Activated naive CD4-positive, alpha-beta T cell treated with anti-CD3 and anti-CD28 coated beads, Interleukin-2, amount 10 ng/mL, durations not matched to agents 7 days and 5 days (primary cell): ENCODE results near the gene GRIK4.
"Not testable (repeated sequence)": the region's sequence is repeated elsewhere in the genome, so short reads cannot be mapped to it uniquely, and the experiment has no call there.

Experiments used
- CTCF ChIA-PET: fragments of 350-600 bp; sonication (Branson Sonifier 250); formaldehyde crosslinking; loops from one replicate; lab custom pipeline; 2021; ENCODE audit warnings: antibody characterized with exemption; lab: Charles Lee
- DNase-seq: peaks from one replicate; pipeline ENCODE4 v3.0.0-alpha.2; 2020
- H3K27ac Mint-ChIP-seq: one replicate; pipeline ENCODE4 v1.8.0; 2021; ENCODE audit warnings: mild to moderate bottlenecking, moderate library complexity, mixed read lengths
- H3K27me3 Mint-ChIP-seq: one replicate; pipeline ENCODE4 v1.8.0; 2021; ENCODE audit warnings: mild to moderate bottlenecking, mixed read lengths
- H3K36me3 Mint-ChIP-seq: one replicate; pipeline ENCODE4 v1.8.0; 2021; ENCODE audit warnings: mixed read lengths
- H3K4me1 Mint-ChIP-seq: one replicate; pipeline ENCODE4 v1.8.0; 2021; ENCODE audit warnings: mixed read lengths
- H3K4me3 Mint-ChIP-seq: one replicate; pipeline ENCODE4 v1.8.0; 2021; ENCODE audit warnings: mild to moderate bottlenecking, moderate library complexity, mixed read lengths
- H3K9me3 Mint-ChIP-seq: one replicate; pipeline ENCODE4 v1.8.0; 2021; ENCODE audit warnings: mixed read lengths

The GRIK4 gene

GRCh38 chr11:120781486-120782120, 270.1 kb downstream of the GRIK4 start:
- no peaks in the 10 kb centered on the region for H3K4me1 Mint-ChIP-seq
- H3K36me3 Mint-ChIP-seq, result no peaks in the 10 kb centered on the region
- CTCF ChIA-PET, result no interaction called here
- peaks cover 8% of the 10 kb centered on the region for H3K27me3 Mint-ChIP-seq
- no peak overlapping the region for H3K4me3 Mint-ChIP-seq
- no peak overlapping the region for H3K27ac Mint-ChIP-seq
- no peak for DNase-seq
- no peaks in the 10 kb centered on the region for H3K9me3 Mint-ChIP-seq

GRCh38 chr11:120784566-120785251, 273.2 kb downstream of the GRIK4 start:
- Mint-ChIP-seq H3K4me3 (no peak overlapping the region), H3K27me3 (no peaks in the 10 kb centered on the region)
- CTCF ChIA-PET, result no interaction called here

GRCh38 chr11:120785576-120785975, 274.0 kb downstream of the GRIK4 start:
- Mint-ChIP-seq H3K27me3 (no peaks in the 10 kb centered on the region), H3K4me1 (no peaks in the 10 kb centered on the region), H3K27ac (no peak overlapping the region), H3K36me3 (no peaks in the 10 kb centered on the region), H3K4me3 (no peak overlapping the region), H3K9me3 (no peaks in the 10 kb centered on the region)
- no peak for DNase-seq
- CTCF ChIA-PET, result no interaction called here

More at GRCh38 chr11:120784566-120785251, 273.2 kb downstream of the GRIK4 start:
- no peak overlapping the region for H3K27ac Mint-ChIP-seq
- H3K36me3 Mint-ChIP-seq, result no peaks in the 10 kb centered on the region
- no peak for DNase-seq
- H3K4me1 Mint-ChIP-seq, result no peaks in the 10 kb centered on the region
- no peaks in the 10 kb centered on the region for H3K9me3 Mint-ChIP-seq

GRCh38 chr11:120786206-120786735, 274.7 kb downstream of the GRIK4 start:
- Mint-ChIP-seq H3K36me3 (no peaks in the 10 kb centered on the region), H3K27ac (no peak overlapping the region), H3K27me3 (no peaks in the 10 kb centered on the region), H3K4me3 (no peak overlapping the region), H3K4me1 (no peaks in the 10 kb centered on the region), H3K9me3 (no peaks in the 10 kb centered on the region)
- CTCF ChIA-PET, result no interaction called here
- DNase-seq, result no peak

- DNase-seq, H3K4me1 Mint-ChIP-seq, H3K9me3 Mint-ChIP-seq, H3K4me3 Mint-ChIP-seq, CTCF ChIA-PET, H3K36me3 Mint-ChIP-seq, H3K27me3 Mint-ChIP-seq, H3K27ac Mint-ChIP-seq: not testable (repeated sequence)
Observed at GRCh38 chr11:120787224-120787623, 275.7 kb downstream of the GRIK4 start.

- H3K4me3 Mint-ChIP-seq, result no peak overlapping the region
- DNase-seq, result no peak
- H3K9me3 Mint-ChIP-seq, result no peaks in the 10 kb centered on the region
- CTCF ChIA-PET, result no interaction called here
- no peaks in the 10 kb centered on the region for H3K27me3 Mint-ChIP-seq
- H3K4me1 Mint-ChIP-seq, result no peaks in the 10 kb centered on the region
- H3K36me3 Mint-ChIP-seq, result no peaks in the 10 kb centered on the region
- H3K27ac Mint-ChIP-seq, result no peak overlapping the region
Observed at GRCh38 chr11:120789391-120789790, 277.8 kb downstream of the GRIK4 start.

- CTCF ChIA-PET, result no interaction called here
- H3K27me3 Mint-ChIP-seq, result peaks cover 8% of the 10 kb centered on the region
- H3K4me3 Mint-ChIP-seq, result no peak overlapping the region
- H3K9me3 Mint-ChIP-seq, result no peaks in the 10 kb centered on the region
- H3K4me1 Mint-ChIP-seq, result no peaks in the 10 kb centered on the region
- no peak overlapping the region for H3K27ac Mint-ChIP-seq
- DNase-seq, result no peak
- no peaks in the 10 kb centered on the region for H3K36me3 Mint-ChIP-seq
Observed at GRCh38 chr11:120792306-120792705, 280.8 kb downstream of the GRIK4 start.

GRCh38 chr11:120793150-120793549, 281.6 kb downstream of the GRIK4 start:
- no peak overlapping the region for H3K4me3 Mint-ChIP-seq

GRCh38 chr11:120793806-120794479, 282.4 kb downstream of the GRIK4 start:
- no peaks in the 10 kb centered on the region for H3K4me1 Mint-ChIP-seq
- CTCF ChIA-PET, result no interaction called here
- no peak for DNase-seq
- H3K4me3 Mint-ChIP-seq, result no peak overlapping the region
- H3K36me3 Mint-ChIP-seq, result no peaks in the 10 kb centered on the region
- no peaks in the 10 kb centered on the region for H3K9me3 Mint-ChIP-seq
- peaks cover 8% of the 10 kb centered on the region for H3K27me3 Mint-ChIP-seq
- H3K27ac Mint-ChIP-seq, result no peak overlapping the region

More at GRCh38 chr11:120793150-120793549, 281.6 kb downstream of the GRIK4 start:
- Mint-ChIP-seq H3K27ac (no peak overlapping the region), H3K27me3 (peaks cover 8% of the 10 kb centered on the region), H3K36me3 (no peaks in the 10 kb centered on the region), H3K4me1 (no peaks in the 10 kb centered on the region), H3K9me3 (no peaks in the 10 kb centered on the region)
- CTCF ChIA-PET, result no interaction called here
- no peak for DNase-seq

GRCh38 chr11:120794748-120795147, 283.2 kb downstream of the GRIK4 start:
- Mint-ChIP-seq H3K4me3 (no peak overlapping the region), H3K27ac (no peak overlapping the region), H3K27me3 (peaks cover 8% of the 10 kb centered on the region), H3K4me1 (no peaks in the 10 kb centered on the region), H3K9me3 (no peaks in the 10 kb centered on the region), H3K36me3 (no peaks in the 10 kb centered on the region)
- no peak for DNase-seq
- CTCF ChIA-PET, result no interaction called here

GRCh38 chr11:120795185-120795584, 283.6 kb downstream of the GRIK4 start:
- Mint-ChIP-seq H3K4me1 (no peaks in the 10 kb centered on the region), H3K27me3 (peaks cover 8% of the 10 kb centered on the region), H3K27ac (no peak overlapping the region), H3K36me3 (no peaks in the 10 kb centered on the region), H3K9me3 (no peaks in the 10 kb centered on the region), H3K4me3 (no peak overlapping the region)
- DNase-seq, result no peak
- CTCF ChIA-PET, result no interaction called here

- Mint-ChIP-seq H3K4me3 (no peak overlapping the region), H3K4me1 (no peaks in the 10 kb centered on the region), H3K27ac (no peak overlapping the region), H3K27me3 (peaks cover 8% of the 10 kb centered on the region), H3K36me3 (no peaks in the 10 kb centered on the region), H3K9me3 (no peaks in the 10 kb centered on the region)
- no peak for DNase-seq
- CTCF ChIA-PET, result no interaction called here
Observed at GRCh38 chr11:120797143-120797542, 285.6 kb downstream of the GRIK4 start.

- Mint-ChIP-seq H3K4me1 (no peaks in the 10 kb centered on the region), H3K9me3 (no peaks in the 10 kb centered on the region), H3K27me3 (peaks cover 12% of the 10 kb centered on the region), H3K27ac (no peak overlapping the region), H3K36me3 (no peaks in the 10 kb centered on the region), H3K4me3 (no peak overlapping the region)
- no peak for DNase-seq
- CTCF ChIA-PET, result no interaction called here
Observed at GRCh38 chr11:120798854-120799253, 287.3 kb downstream of the GRIK4 start.

GRCh38 chr11:120800206-120800605, 288.7 kb downstream of the GRIK4 start:
- CTCF ChIA-PET, result no interaction called here
- H3K27me3 Mint-ChIP-seq, result peaks cover 12% of the 10 kb centered on the region
- H3K4me1 Mint-ChIP-seq, result no peaks in the 10 kb centered on the region
- H3K27ac Mint-ChIP-seq, result no peak overlapping the region
- no peaks in the 10 kb centered on the region for H3K36me3 Mint-ChIP-seq
- H3K9me3 Mint-ChIP-seq, result no peaks in the 10 kb centered on the region
- DNase-seq, result no peak
- H3K4me3 Mint-ChIP-seq, result no peak overlapping the region
